ENCODE data around the gene LRRC61.
"Not testable (repeated sequence)": the region's sequence is repeated elsewhere in the genome, so short reads cannot be mapped to it uniquely, and the experiment has no call there.

LRRC61 gene, protein sequence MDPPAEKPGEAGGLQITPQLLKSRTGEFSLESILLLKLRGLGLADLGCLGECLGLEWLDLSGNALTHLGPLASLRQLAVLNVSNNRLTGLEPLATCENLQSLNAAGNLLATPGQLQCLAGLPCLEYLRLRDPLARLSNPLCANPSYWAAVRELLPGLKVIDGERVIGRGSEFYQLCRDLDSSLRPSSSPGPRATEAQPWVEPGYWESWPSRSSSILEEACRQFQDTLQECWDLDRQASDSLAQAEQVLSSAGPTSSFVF

DNA sequence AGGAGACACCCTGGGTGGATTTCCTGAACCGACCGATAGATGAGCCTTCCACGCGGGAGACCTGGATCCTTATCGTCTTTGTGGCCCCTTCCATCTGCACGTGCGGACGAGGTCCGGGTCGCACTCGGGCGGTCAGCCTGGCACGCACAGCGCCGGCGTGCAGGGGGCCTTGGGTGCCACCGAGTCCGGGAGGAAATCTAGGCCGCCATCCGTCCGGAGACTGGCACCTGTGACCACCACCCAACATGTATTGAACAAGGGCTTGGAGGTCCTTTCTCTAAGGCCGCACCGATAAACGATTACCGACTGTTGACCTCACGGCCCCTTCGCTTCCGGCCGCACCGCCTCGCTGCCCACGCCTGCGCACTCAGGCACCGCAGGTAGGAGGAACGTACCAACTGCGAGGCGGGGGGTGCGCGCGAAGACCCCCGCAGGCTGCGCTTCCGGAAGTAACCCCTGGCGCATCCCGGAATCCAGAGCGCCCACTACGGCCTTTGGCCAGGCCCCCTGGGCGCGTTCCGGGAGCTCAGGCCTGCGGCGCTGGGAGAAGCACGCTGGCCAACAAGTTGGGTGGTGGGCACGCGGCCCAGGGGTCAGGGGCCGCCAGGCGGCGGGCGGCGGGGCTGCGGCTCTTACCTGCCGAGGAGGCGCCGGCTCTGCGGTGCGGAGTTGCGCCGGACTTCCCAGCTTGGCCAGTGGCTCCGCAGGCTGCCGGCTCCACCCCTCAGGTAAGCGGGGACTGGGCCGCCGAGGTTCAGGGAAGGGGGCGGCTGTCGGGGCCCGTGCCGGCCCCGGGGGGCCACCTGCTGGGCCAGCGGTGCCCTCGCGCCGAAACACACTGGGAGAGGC lies at the start of gene LRRC61, which contains the start of gene ACTR3C:
LRRC61 (plus strand) TSS at position 523 of the 849 bp plus-strand sequence. CDS start 13,507 bp downstream, outside the sequence.
ACTR3C (minus strand) TSS at position 713 of the 849 bp plus-strand sequence. CDS start 28,249 bp downstream, outside the sequence.
- peak; percentile 36 to 39 for DNase-seq (ENCODE audit: low read depth in 2 of 2, low spot score in 1 of 2)

DNA sequence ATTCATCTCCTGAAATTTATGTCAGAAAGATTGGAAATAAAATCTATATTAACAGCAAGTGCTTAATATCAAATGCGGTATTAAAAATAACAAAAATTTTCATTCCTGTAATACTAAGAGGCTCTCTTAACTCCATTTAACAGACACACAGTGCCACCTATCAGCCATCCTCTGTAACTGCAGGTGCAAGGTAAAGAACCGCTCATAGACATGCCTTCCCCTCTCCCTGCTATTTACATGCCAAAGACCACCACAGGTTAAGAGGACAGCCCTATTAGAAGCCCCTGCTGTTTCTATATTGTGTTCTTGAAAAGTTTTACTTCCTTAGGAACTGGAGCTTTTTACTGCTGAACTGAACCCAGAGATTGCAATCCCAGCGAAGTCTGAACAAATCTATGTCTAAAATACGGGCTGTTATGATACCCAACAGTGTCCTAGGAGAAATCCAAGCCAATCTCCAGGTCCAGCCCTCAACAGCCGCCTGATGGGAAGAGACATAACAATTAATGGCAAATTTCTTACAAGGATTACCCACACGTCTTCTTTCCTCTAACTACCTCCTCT lies 46.9 kb upstream of the LRRC61 start:
- DNase-seq (ENCODE audit: low read depth in 2 of 2, low spot score in 1 of 2), result not testable (repeated sequence)

DNA sequence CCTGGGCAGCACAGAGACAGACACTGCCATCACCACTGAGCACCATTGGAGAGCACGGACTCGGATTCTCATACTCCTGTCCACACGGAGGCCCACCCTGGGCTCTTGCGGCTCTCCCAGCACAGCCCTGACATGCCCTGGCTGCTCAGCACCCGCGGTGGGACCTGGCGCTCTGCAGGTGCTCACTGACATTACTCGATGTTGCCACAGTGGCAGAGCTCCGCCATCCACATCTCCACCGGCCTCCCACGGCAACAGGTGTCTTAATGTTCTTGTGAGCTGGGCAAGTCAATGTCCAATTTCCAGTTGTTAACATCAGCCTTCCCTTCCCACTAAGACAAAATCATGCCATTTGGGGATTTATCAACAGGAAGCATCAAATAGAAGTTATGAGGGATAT lies 44.8 kb upstream of the LRRC61 start:
- not testable (repeated sequence) for DNase-seq (ENCODE audit: low read depth in 2 of 2, low spot score in 1 of 2)

DNA sequence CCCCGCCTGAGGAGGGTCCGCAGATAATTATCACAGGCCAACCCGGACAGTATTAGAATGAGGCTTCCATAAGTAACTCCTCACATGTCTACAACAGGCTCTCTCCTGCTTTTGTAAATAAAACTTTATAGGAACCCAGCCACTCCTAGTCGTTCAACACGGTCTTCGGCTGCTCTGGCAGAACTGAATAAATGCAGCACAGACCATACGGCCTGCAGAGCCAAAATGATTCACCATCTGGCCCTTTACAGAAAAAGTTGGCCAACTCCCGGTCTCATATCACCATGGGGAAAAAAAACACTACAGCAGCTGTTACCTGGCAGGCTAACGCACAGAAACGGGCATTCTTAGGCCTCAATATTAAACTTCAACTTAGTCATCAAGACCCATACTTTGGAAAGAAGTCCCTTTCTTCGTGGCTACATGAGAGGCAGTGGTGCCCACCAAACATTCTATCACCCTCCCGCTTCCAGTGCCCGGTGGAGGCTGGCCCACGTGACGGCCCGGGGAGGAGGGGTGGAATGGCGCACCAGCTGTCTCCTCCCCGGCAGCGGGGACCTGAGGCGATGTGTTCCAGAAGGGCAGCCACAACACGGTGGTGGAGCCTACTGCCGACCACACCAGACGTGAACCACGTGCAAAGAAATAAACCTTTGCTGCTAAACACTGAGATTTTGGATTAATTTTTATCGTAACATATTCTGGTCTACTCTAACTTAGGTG lies 41.3 kb upstream of the LRRC61 start:
- not testable (repeated sequence) for DNase-seq (ENCODE audit: low read depth in 2 of 2, low spot score in 1 of 2)

DNA sequence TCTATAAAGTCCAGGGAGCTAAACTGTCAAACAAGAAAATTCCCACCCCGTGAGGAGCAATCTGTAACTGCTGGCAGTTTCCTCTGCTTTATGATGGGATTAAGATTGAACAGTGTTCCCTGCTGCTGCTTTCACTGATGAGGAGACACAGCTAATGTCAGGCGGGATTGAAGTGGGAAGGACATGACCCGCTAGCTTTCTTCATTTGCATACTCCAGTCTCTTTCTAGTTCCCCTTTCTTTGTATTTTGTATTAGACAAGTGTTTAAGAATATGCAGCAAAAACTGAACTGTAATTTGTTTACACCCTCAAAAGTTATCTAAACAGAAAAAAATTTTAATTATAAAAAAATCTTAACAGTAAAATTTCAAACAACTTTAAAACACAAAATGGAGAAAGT lies 40.0 kb upstream of the LRRC61 start:
- DNase-seq (ENCODE audit: low read depth in 2 of 2, low spot score in 1 of 2), result not testable (repeated sequence)

DNA sequence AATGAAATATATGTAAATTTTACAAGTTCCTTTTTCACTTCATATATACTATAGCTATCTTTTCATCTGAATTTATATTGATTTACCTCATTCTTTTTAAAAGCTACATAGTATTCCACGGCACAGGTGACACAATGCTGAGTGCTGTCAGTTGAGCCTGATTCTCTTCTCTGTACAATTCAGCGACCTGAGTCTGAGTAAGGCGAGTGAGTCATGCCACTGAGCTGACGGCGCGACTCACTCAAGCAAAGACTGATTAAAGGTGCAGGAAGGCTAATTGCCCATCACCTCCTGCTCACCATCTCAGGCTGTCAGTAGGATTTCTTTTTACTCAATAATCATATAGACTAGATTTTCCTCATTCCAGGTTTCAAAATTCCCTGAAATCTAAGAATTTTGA lies 39.5 kb upstream of the LRRC61 start:
- DNase-seq (ENCODE audit: low read depth in 2 of 2, low spot score in 1 of 2), result not testable (repeated sequence)

DNA sequence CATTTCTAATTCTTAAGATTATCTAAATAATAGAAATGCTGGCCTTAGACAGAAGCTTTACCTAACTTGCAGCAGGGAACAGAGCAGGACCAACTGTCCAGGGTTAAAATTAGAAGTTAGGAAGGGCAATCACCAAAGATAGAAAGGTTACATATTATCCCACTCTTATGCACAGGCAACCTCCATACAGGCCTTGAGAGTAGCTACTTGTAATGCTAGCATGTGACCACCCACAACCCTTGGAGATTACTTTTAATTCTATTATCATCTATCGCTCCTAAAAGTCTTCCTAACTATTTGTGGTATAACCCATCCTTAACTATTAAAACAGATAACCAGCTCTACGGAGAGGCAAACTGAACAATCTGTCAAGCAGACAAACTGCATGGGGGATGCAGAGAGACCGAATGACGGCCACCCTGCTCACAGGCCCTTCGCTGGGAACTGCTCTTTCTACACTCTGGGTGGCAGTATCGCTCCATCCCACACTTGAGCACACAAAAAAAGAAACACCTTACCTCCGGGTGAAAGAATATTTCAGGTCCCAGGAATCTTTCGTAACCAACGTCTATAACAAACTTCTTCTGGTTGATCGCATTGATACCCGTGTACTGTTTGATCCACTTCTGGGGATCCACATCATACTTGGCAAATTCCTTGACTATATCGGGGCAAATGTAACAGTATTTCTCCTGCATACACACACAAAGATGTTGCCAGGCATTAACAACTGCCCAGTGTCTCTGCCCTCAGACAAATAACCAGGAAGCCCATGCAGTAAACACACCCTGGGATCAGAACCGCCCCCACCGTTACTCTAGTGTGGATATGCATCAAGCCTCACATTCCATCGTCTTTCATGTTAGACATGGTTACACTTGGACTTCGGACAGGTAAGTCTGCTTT lies 37.1 kb upstream of the LRRC61 start:
- peak in 1 of 2 donors; percentile 1 for DNase-seq (ENCODE audit: low read depth in 2 of 2, low spot score in 1 of 2)

DNA sequence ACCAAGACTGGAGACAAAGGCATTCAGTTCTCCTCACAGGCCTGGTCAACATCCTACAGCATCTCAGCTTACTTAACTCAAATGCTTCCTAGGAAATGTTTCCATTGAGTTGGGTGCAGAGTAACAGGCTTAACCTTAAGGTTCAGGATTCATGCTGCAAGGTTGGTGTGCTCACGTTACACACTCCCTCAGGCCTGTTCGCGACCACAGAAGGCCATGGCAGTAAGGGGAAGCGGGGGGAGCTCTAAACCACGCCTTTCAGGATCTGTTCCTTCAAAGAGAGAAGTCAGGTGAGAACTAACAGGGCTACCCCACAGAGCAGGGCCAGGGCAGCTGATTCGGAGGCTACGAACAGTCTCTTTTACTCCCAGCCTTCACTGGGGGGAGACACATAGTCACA lies 35.3 kb upstream of the LRRC61 start:
- not testable (repeated sequence) for DNase-seq (ENCODE audit: low read depth in 2 of 2, low spot score in 1 of 2)

DNA sequence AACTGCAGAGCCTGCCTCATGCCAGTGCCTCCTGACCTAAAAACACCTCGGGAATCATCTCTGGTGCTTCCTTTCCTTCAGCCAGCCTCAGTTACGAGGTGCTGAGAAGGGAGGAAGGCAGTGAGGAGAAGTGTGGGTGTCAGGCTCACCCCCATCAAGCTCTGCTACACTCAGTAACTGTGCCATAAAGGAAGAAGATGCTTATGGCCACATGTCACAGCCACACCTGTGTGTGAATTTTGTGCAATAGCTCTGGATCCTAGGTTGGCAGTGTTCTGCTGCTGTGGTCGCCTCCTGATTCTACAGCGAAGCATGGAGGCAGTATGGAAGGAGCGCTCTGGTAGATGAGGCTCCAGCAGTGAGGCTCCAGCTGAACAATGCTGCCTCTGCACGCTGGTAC lies 34.3 kb upstream of the LRRC61 start:
- not testable (repeated sequence) for DNase-seq (ENCODE audit: low read depth in 2 of 2, low spot score in 1 of 2)

DNA sequence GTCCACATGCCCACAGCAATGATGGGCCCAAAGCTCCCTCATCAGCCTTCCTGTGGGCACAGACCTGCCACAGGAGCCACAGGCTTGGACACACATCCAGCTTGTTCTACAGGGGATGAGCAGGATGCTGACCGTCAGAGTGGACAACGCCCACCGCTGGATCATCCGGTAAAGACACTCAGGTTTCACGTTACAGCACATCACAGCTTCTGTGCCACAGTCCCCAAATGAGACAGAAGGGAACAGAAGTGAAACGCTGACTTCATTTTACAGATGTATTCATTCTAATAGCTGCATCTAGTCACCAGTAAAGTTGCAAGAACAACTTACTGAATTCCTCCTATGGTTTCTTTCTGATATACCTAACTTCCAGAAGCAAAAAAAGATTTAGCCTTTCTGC lies 32.8 kb upstream of the LRRC61 start:
- DNase-seq (ENCODE audit: low read depth in 2 of 2, low spot score in 1 of 2), result not testable (repeated sequence)

DNA sequence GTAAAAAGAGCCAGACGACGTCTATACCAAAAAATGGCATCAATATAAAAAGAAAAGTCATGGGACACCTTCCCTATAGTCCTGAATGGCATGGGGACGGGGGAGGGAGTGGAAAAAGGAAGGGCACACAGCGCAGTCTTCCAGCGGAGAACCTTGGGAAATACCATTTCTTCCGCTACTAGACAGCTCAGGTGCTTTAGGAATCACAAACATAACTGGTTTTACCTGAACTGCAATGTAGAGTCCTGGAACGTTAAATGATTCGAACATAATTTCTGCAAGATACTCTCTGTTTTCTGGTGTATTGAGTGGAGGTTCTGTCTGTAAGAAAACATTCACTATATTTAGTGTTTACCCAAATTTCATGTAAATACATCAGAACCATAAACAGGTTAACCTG lies 28.1 kb upstream of the LRRC61 start:
- not testable (repeated sequence) for DNase-seq (ENCODE audit: low read depth in 2 of 2, low spot score in 1 of 2)

DNA sequence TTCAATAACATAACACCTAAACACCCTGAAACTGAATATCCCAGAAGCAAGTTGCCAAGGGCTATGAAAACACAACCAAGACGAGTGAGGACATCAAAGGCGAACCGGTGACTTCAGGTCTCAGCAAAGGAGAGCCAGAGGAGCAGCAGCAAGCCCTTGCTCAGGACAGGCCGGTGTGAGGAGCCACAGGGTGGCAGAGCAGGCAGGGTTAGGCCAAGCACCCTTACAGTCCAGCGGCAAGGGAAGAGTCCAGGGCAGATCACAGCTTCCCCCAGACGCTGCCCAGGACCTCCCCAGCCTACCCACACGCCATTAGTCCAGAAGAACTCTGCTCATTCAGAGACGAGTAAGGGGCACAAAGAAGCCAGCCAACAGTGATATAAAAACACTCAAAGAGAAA lies 27.5 kb upstream of the LRRC61 start:
- DNase-seq (ENCODE audit: low read depth in 2 of 2, low spot score in 1 of 2), result not testable (repeated sequence)

DNA sequence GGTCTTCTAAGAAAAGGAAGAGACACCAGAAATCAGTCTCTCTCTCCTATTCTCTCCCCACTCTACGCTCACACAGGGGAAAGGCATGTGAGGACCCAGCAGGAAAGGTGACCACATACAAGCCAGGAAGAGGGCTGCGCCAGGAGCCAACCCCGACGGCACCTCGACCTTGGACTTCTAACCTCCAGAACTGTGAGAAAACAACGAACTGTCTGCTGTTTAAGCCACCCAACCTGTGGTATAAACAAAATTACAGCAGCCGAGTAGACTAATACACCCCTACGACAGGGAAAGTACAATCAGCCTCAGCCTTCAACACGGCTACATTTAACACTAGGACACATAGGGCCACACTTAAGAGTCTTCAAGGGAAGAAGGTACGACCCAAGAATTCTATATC lies 26.4 kb upstream of the LRRC61 start:
- not testable (repeated sequence) for DNase-seq (ENCODE audit: low read depth in 2 of 2, low spot score in 1 of 2)

DNA sequence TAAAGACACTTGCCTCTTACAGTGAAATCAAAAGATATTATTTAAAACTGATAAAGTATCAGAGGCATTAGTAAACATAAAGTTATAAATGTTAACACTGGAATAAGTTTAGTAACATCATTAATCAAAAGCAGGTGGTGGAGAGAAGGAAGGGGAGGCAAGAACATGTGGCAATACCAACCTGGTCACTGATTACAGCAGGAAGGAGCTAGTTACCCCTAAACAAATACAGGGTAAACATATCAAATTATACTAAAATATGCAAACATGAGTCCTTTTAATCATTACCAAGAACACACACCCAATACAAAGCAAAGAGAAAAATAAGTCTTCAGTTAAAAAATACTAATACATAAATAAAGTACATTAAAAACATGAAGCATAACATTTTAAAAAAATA lies 25.2 kb upstream of the LRRC61 start:
- DNase-seq (ENCODE audit: low read depth in 2 of 2, low spot score in 1 of 2), result not testable (repeated sequence)

DNA sequence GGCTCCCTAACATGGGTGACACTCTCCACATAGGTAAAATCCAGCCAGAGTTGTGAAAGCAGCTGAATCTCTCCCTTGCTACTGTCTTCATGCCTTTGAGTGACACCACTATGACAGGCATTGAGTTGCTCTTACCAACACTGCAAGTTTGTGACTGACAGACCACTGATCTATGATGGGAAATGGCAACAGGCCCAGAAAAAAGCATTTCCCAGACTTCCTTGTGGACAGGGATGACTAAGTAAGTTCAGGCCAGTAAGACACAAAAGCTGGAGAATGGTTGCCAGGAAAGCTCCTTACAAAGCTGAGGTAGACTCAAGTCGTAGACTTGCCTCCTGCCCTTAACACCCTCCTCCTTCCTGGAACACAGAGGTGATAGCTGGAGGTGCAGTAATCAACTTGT lies 20.2 kb upstream of the LRRC61 start:
- not testable (repeated sequence) for DNase-seq (ENCODE audit: low read depth in 2 of 2, low spot score in 1 of 2)

DNA sequence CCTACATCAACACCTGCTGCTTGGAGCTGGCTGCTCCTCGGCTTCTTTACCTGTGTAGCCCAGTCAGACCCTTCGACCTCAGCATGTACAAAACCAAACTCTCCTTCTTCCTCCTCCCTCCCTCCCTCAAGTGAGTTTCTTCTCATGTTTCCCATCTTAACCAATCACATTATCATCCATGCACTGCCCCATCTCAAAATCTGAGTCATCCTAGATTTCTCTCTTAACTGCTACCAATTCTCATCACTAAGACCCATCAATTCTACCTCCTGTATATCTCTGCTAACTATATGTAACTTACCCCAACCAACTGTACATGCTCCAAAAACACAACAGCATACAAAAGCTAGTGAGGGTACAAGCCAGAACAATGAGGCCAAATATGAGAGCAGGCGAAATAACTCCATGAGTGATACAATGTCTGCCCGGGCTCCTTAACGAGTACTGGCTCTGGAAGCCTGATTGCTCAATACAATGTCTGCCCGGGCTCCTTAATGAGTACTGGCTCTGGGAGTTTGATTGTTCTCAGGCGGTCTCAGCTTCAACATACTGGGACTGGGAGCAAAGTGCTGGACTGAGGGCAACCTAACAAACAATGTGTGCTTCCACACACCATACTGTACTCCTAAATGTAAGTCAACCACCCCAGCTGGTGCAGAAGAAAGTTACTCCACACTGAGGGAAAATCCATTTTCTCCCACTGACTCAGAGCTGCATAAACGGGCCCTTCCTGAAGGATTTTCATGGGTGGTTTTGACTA lies 18.5 kb upstream of the LRRC61 start:
- DNase-seq (ENCODE audit: low read depth in 2 of 2, low spot score in 1 of 2), result not testable (repeated sequence)

DNA sequence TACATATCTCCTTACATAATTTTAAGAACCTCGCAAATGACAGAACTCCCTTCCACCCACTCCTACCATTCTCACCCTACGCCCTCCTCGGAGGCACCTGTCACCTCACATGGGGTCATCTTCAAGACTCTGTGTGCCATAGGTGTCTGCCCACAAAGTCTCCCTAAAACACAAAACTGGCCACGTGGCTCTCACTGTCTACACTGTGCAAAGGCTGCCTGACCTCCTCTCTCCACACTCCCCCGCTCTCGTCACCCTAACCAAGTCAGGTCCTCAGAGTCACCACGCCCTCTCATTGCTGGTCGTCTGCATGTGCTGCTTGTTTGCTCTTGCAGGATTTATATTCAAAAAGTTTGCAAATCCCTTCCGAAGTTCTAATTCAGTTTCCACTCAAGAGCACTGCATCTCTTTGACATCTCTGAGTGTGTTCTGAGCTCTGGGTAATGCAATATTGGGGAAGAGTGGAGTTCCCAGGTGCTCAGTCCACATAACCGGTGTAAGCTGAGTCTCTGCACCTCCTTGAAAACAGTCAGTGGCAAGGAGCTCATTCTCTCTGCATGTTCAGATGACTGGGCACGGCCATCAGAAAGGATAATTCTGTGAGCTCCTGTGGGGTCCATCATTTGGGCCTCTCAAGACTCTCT lies 17.8 kb upstream of the LRRC61 start:
- DNase-seq (ENCODE audit: low read depth in 2 of 2, low spot score in 1 of 2), result not testable (repeated sequence)

DNA sequence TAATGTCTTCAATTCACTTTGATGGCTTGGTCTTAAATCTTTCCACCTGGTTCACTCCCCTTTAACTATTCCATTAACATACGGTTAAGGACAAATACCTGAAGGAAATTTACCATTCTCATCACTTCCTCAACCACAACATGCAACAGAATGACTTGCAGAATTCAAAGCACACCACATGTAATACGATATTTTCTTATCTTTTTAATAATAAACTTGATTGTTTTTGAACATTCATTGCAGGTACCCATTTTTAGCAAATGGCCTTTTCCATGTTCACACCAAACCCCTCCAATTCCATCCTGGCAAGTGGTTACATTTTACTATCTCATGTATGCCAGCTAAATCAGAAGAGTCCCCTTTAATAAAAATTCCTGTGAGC lies 17.3 kb upstream of the LRRC61 start:
- DNase-seq (ENCODE audit: low read depth in 2 of 2, low spot score in 1 of 2), result not testable (repeated sequence)

DNA sequence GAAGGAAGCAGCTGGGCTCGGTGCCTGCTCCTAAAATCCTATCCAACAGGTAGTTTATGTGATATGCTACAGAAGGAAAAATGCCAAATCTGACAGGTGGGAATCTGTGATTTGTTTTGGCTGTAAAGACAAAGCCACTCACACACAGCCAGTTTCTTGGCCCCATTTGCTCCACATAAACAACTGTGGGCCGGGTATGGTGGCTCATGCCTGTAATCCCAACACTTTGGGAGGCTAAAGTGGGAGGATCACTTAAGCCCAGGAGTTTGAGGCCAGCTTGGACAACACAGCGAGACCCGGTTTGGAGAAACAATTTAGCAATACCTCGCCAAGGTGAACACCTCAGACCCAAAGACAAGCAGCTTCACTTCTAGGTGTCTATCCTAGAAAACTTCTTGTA lies 16.8 kb upstream of the LRRC61 start:
- DNase-seq (ENCODE audit: low read depth in 2 of 2, low spot score in 1 of 2), result not testable (repeated sequence)

Data from stimulated activated CD8-positive, alpha-beta memory T cell treated with anti-CD3 and anti-CD28 coated beads, Interleukin-4, amount 100 ng/mL, for 1 hour (primary cell).